Occipital lobe (tissue), 2 donors: Measurements from ENCODE around the gene CTDSP1. TPM values are rescaled to one million over a fixed set of nuclear protein-coding genes. Genes with fewer than 3 reads are reported as not detected.
A peak's percentile ranks its signal among the peaks of the same experiment; 100 is the strongest.

Experiments
- DNase-seq: peaks from one replicate; lab custom pipeline; 2025; lab: John Stamatoyannopoulos, UW
- total RNA-seq: library from RNA; depleted of rRNA; stranded (reverse); fragments of >200 nt; gene quantifications from one replicate; pipeline ENCODE4 v1.2.3, GENCODE V29; 2014

The CTDSP1 gene
- 13.3 TPM for total RNA-seq

- peak; percentile 88 for DNase-seq
Measured at GRCh38 chr2:218399391-218400166, at the start of gene CTDSP1. CTDSP1 (plus strand) TSS chr2:218399868; CDS start chr2:218400091, 223 bp downstream.

GRCh38 chr2:218354045-218354444 lies 45.6 kb upstream of the CTDSP1 start:
- DNase-seq = no peak

GRCh38 chr2:218354850-218355443 lies 44.7 kb upstream of the CTDSP1 start:
- DNase-seq = no peak

- no peak for DNase-seq
Measured at GRCh38 chr2:218357236-218358177, 42.2 kb upstream of the CTDSP1 start.

- no peak for DNase-seq
Measured at GRCh38 chr2:218360453-218360852, 39.2 kb upstream of the CTDSP1 start.

- DNase-seq = no peak
Measured at GRCh38 chr2:218362606-218363005, 37.1 kb upstream of the CTDSP1 start.

GRCh38 chr2:218363736-218364135 lies 35.9 kb upstream of the CTDSP1 start:
- DNase-seq = no peak

GRCh38 chr2:218364196-218364595 lies 35.5 kb upstream of the CTDSP1 start:
- DNase-seq = no peak

GRCh38 chr2:218366621-218367414 lies 32.9 kb upstream of the CTDSP1 start:
- no peak for DNase-seq

GRCh38 chr2:218367415-218368149 lies 32.1 kb upstream of the CTDSP1 start:
- DNase-seq = peak; percentile 60

- DNase-seq = no peak
Measured at GRCh38 chr2:218368150-218368528, 31.5 kb upstream of the CTDSP1 start.

GRCh38 chr2:218368621-218369153 lies 31.0 kb upstream of the CTDSP1 start:
- no peak for DNase-seq

- DNase-seq = no peak
Measured at GRCh38 chr2:218369330-218369729, 30.3 kb upstream of the CTDSP1 start.

- no peak for DNase-seq
Measured at GRCh38 chr2:218370410-218371063, 29.1 kb upstream of the CTDSP1 start.

GRCh38 chr2:218371983-218372350 lies 27.7 kb upstream of the CTDSP1 start:
- no peak for DNase-seq

- no peak for DNase-seq
Measured at GRCh38 chr2:218374795-218375194, 24.9 kb upstream of the CTDSP1 start.

GRCh38 chr2:218375212-218375611 lies 24.5 kb upstream of the CTDSP1 start:
- DNase-seq = no peak

GRCh38 chr2:218378053-218378452 lies 21.6 kb upstream of the CTDSP1 start:
- DNase-seq = no peak

GRCh38 chr2:218381916-218382366 lies 17.7 kb upstream of the CTDSP1 start, which contains the start of gene SLC11A1:
SLC11A1 (plus strand) TSS chr2:218382273; CDS start chr2:218382369, 96 bp downstream.
- no peak for DNase-seq

GRCh38 chr2:218382785-218383184 lies 16.9 kb upstream of the CTDSP1 start:
- DNase-seq = no peak
